GM21360 (cell line): ENCODE results near the gene PARVB.

Experiments used
- ATAC-seq: cut with Tn5 transposase; IDR thresholded peaks from one replicate; pipeline ENCODE4 v1.9.1; 2021; ENCODE audit warnings: mild to moderate bottlenecking, moderate library complexity; ENCODE audit not compliant: unreplicated experiment

The PARVB gene

GRCh38 chr22:44209343-44209742, 185.2 kb downstream of the PARVB start:
- no peak for ATAC-seq

GRCh38 chr22:44210722-44211121, 186.6 kb downstream of the PARVB start:
- ATAC-seq, result no peak

GRCh38 chr22:44211256-44211945, 187.3 kb downstream of the PARVB start:
- no peak for ATAC-seq

- no peak for ATAC-seq
Measured at GRCh38 chr22:44211946-44212930, 188.1 kb downstream of the PARVB start.

GRCh38 chr22:44212936-44213335, 188.8 kb downstream of the PARVB start:
- ATAC-seq, result no peak

GRCh38 chr22:44213489-44214043, 189.5 kb downstream of the PARVB start:
- ATAC-seq, result no peak

- no peak for ATAC-seq
Measured at GRCh38 chr22:44214187-44214586, 190.1 kb downstream of the PARVB start.

GRCh38 chr22:44214764-44215163, 190.7 kb downstream of the PARVB start:
- no peak for ATAC-seq

GRCh38 chr22:44215287-44215686, 191.2 kb downstream of the PARVB start:
- ATAC-seq, result no peak

GRCh38 chr22:44217346-44217745, 193.2 kb downstream of the PARVB start:
- ATAC-seq, result no peak

- ATAC-seq, result no peak
Measured at GRCh38 chr22:44218071-44218470, 194.0 kb downstream of the PARVB start.

- no peak for ATAC-seq
Measured at GRCh38 chr22:44219101-44219870, 195.2 kb downstream of the PARVB start.

GRCh38 chr22:44220727-44221680, 196.9 kb downstream of the PARVB start:
- no peak for ATAC-seq

GRCh38 chr22:44221710-44222475, 197.8 kb downstream of the PARVB start:
- ATAC-seq, result no peak
